GM18951 (cell line): Measurements from ENCODE around the gene SPPL3.
A peak's percentile ranks its signal among the peaks of the same experiment; 100 is the strongest.
"Not testable (repeated sequence)": the region's sequence is repeated elsewhere in the genome, so short reads cannot be mapped to it uniquely, and the experiment has no call there.

Experiments
- POLR2A ChIP-seq: IDR thresholded peaks from 4 replicates; pipeline ENCODE4 v1.6.1; 2011; ENCODE audit warnings: mild to moderate bottlenecking; ENCODE audit not compliant: insufficient read length, insufficient read depth; ENCODE audit errors: extremely low read depth
- in situ Hi-C: fragments of 300-500 bp; cut with MboI; formaldehyde crosslinking; loops from one replicate; pipeline ENCODE4 v1.12.0; 2022; ENCODE audit warnings: low sequenced_read_pairs, mixed read lengths, inconsistent platforms; ENCODE audit not compliant: unreplicated experiment

Gene SPPL3

GRCh38 chr12:120903412-120904196 lies 554 bp downstream of the SPPL3 start:
- TF ChIP-seq POLR2A = peak; percentile 46
- in situ Hi-C loops = no loop called here

GRCh38 chr12:120902846-120903411 lies 1.2 kb downstream of the SPPL3 start:
- in situ Hi-C loops = no loop called here
- TF ChIP-seq POLR2A = no peak

- in situ Hi-C loops = no loop called here
These were observed 2.3 kb downstream of the SPPL3 start for GRCh38 chr12:120901818-120902217.

GRCh38 chr12:120901101-120901500 lies 3.1 kb downstream of the SPPL3 start:
- in situ Hi-C loops = not testable (repeated sequence)

More at GRCh38 chr12:120901818-120902217, 2.3 kb downstream of the SPPL3 start:
- no peak for TF ChIP-seq POLR2A

- no peak for TF ChIP-seq POLR2A
- in situ Hi-C loops = no loop called here
These were observed 8.6 kb downstream of the SPPL3 start for GRCh38 chr12:120895532-120895931.

- in situ Hi-C loops = no loop called here
- TF ChIP-seq POLR2A = no peak
These were observed 11.9 kb downstream of the SPPL3 start for GRCh38 chr12:120892265-120892664.

- in situ Hi-C loops = no loop called here
These were observed 13.2 kb downstream of the SPPL3 start for GRCh38 chr12:120890963-120891362.

GRCh38 chr12:120887253-120888043 lies 16.7 kb downstream of the SPPL3 start:
- in situ Hi-C loops = no loop called here
- TF ChIP-seq POLR2A = no peak

More at GRCh38 chr12:120890963-120891362, 13.2 kb downstream of the SPPL3 start:
- TF ChIP-seq POLR2A = no peak

GRCh38 chr12:120886199-120887018 lies 17.7 kb downstream of the SPPL3 start:
- TF ChIP-seq POLR2A = no peak
- in situ Hi-C loops = no loop called here

GRCh38 chr12:120885521-120885920 lies 18.6 kb downstream of the SPPL3 start:
- TF ChIP-seq POLR2A = no peak
- in situ Hi-C loops = no loop called here

GRCh38 chr12:120884644-120885043 lies 19.5 kb downstream of the SPPL3 start:
- TF ChIP-seq POLR2A = no peak
- in situ Hi-C loops = no loop called here

- in situ Hi-C loops = no loop called here
- no peak for TF ChIP-seq POLR2A
These were observed 22.1 kb downstream of the SPPL3 start for GRCh38 chr12:120882055-120882555.

- in situ Hi-C loops = no loop called here
- TF ChIP-seq POLR2A = no peak
These were observed 24.3 kb downstream of the SPPL3 start for GRCh38 chr12:120879718-120880300.

GRCh38 chr12:120879102-120879501 lies 25.1 kb downstream of the SPPL3 start:
- in situ Hi-C loops = no loop called here
- TF ChIP-seq POLR2A = no peak
